ENCODE data around the gene ZNF688.
"Not testable (repeated sequence)": the region's sequence is repeated elsewhere in the genome, so short reads cannot be mapped to it uniquely, and the experiment has no call there.

ZNF688 gene

DNA sequence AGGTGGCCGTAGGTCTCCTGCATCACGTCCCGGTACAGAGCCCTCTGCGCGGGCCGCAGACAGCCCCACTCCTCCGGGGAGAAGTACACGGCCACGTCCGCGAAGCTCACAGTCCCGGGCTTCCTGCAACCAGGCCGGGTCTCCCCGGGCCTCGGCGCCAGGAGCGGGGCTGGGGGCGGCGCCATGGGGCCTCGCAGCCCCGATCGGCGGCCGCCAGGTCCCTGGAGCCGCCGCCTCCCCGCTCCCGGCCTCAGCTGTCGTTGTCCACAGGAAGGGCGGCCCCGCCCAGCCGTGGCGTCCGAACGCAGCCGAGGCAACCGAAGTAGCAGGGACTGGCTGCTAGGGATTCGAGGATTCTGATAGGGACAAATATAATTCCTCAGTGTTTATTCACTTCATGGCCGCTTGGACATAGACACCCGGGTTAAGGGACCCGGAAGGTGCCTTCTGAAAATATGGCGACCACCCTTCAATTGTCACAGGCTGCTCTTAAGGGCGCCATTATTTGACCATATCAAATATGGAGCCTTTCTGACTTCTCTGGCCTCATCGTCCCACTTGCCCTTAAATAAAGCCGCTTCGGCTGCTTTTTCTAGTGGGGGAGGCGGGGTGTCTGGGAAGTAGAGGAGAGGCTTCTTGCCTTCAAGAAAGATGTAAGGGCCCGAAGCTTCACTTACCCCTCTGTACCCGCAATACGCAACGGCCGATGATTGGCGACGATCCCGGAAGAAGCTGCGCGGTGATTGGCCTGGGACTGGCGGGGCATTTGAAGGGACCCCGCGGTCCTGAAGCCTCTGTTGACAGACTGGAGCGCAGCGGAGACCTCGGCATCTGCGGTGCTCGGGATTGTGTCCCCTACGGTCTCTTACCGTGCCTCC lies at the start of gene ZNF688:
ZNF688 (minus strand) TSS at position 270 of the 878 bp plus-strand sequence; CDS start at position 185, 85 bp downstream.
- DNase-seq: peak; percentile 92

DNA sequence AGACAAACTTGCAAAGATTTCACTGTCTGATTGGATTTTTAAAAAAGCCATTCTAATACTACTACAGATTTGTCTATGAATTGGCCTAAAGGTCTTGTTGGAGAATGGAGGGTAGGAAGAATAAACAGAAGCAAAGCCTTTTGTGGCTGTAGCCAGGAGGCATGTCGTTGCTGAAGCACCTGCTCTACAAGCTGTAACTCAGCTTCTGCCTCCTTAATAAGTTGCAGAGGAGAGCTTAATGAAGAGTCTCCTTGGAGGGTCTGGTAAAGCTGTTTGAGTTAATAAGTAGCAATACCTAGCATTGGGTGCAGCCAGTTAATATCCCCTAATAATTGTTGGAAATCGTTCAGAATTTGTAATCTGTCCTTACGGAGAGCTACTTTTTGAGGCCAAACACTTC lies 48.7 kb upstream of the ZNF688 start:
- no peak for DNase-seq

GRCh38 chr16:30619638-30620037 lies 48.1 kb upstream of the ZNF688 start:
- DNase-seq: no peak

DNA sequence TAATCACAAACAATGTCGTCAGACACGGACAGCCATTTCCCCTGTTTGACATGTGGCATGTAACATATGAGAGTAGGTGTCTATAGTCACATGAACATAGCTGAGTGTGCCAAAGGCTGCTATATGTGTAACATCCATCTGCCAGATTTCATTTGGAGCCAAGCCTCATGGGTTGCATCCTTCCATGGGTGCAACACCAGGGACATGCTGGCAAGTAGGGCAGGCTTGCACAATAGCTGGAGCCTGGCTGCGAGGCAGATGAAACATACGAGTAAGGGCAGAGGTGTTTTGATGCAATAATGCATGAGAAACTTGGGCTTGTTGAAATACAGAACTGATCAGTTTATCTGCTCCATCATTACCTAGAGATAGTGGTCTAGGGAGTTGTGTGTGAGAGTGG lies 47.7 kb upstream of the ZNF688 start:
- DNase-seq: no peak

GRCh38 chr16:30615358-30616091 lies 44.0 kb upstream of the ZNF688 start:
- no peak for DNase-seq

GRCh38 chr16:30609926-30610839 lies 38.7 kb upstream of the ZNF688 start, which contains the start of gene ZNF689:
ZNF689 (minus strand) TSS chr16:30610389; CDS start chr16:30610041, 348 bp downstream.
- peak; percentile 96 for DNase-seq

DNA sequence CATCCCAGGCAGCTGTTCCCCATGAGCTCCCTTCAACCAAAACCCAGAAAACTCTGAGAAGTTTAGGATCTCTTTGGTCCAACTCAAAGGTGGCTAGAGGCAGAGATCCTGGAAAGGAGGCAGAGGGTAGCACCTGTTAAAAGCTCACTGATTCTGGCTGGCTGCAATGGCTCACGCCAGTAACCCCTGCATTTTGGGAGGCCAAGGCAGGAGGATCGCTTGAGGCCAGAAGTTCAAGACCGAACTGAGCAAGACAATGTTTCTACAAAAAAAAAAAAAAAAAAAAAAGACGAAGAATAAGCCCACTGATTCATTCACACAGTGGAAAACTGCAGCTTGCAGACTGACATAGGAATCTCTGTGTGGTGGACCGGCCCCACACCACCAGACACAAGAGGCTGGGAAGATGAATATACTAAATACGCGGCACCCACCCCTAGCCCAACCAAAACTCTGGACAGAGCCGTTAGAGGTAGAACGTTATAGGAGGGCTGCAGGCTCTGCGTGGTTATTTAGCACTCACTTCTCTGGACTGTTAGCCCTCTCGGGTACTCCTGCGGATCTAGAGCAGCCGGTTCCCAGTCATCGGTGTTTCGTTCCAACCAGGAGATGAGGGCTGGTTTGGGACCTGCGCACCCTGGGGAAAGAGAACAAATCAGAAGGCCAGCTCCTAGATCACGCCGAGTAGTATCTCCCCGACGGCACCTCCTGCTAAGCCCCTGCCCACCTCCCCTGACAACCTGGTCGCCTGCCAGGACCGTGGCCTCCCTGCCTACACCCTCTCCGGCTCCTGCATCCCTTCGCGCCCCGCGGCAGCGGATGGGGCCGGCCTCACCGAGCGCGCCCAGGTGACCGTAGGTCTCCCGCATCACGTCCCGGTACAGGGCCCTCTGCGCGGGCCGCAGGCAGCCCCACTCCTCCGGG lies 37.8 kb upstream of the ZNF688 start:
- DNase-seq: no peak

DNA sequence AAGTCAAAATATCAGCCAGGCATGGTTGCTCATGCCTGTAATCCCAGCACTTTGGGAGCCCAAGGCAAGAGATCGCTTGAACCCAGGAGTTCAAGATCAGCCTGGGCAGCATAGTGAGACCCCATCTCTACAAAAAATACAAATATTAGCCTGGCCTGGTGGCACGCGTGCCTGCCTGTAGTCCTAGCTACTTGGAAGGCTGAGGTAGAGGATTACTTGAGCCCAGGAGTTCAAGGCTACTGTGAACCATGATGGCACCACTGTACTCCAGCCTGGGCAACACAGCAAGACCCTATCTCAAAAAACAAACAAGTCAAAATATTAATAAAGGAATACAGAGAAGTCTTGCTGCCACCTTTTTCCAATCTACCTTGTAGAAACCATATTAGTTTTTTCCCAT lies 34.5 kb upstream of the ZNF688 start:
- DNase-seq: no peak

- no peak for DNase-seq
Measured at GRCh38 chr16:30605158-30605557, 33.6 kb upstream of the ZNF688 start.

DNA sequence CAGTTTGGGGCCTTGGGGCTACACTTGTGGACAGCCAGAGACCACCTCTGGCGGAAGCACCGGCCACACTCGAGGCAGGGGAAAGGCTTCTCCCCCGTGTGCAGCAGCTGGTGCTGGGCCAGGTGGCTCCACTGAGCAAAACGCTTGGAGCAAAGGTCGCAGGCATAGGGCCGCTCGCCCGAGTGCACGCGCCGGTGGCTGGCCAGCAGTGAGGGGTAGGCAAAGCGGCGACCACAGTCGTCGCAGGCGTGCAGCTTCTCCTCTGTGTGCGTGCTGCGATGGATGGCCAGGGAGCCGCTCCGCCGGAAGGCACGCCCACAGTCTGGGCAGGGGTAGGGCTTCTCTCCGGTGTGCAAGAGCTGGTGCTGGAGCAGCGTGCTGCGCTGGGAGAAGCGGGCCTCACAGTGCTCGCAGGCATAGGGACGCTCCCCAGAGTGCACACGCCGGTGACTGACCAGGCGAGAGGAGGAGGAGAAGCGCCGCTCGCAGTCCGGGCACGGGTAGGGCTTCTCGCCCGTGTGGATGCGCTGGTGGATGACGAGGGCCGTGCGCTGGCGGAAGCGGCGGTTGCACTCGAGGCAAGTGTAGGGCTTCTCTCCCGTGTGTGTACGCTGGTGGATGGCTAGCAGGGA lies 32.9 kb upstream of the ZNF688 start:
- DNase-seq: no peak

GRCh38 chr16:30603945-30604315 lies 32.4 kb upstream of the ZNF688 start:
- no peak for DNase-seq

- no peak for DNase-seq
Measured at GRCh38 chr16:30602616-30603277, 31.2 kb upstream of the ZNF688 start.

- no peak for DNase-seq
Measured at GRCh38 chr16:30601966-30602365, 30.5 kb upstream of the ZNF688 start.

DNA sequence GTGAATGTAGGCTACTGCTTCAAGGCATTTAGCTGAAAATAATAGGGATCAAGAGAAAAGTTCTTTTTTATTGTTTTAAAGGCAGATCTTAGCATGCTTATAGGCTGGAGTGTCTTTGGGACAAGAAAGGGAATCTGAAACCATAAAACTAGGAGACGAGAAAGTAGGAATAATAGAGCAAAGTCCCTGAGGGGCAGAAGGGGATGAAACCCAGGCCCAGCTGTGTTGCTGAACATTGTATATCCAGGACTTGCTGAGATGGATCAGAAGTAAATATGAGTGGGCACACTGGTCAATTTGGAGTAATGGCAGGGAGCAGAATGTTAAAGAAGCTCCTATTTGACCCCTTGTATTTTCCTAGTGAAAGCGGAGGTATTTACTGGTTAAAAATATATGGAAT lies 29.4 kb upstream of the ZNF688 start:
- no peak for DNase-seq

DNA sequence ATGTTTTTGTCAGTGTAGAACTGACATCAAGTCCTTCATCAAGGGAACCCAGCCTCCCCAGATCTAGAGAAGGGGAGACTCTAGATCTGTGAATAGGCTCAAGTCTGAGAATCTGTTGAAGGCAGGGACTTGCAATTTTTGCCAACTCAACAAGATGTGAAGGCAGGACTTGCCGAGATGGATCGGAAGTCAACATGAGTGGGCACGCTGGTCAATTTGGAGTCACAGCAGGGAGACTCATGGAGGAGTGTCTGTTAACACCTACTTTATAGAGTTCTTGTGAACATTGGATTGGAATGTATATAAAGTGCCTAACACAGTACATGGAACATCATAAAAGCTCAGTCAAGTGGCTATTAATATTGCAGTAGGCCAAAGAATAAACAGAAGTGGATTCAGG lies 28.7 kb upstream of the ZNF688 start:
- DNase-seq: no peak

DNA sequence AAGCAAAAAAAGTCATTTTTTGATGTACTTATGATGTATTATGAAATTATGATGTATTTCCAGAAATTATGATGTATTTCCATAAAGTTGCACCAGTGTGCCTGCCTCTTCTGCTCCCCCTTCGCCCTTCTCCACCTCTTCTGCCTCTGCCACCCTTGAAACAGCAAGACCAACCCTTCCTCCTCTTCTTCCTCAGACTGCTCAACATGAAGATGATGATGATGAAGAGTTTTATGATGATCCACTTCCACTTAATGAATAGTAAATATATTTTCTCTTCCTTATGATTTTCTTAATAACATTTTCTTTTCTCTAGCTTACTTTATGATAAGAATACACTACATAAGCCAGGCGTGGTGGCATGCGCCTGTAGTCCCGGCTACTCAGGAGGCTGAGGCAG lies 21.4 kb upstream of the ZNF688 start:
- no peak for DNase-seq

GRCh38 chr16:30590869-30591268 lies 19.4 kb upstream of the ZNF688 start:
- not testable (repeated sequence) for DNase-seq

GRCh38 chr16:30589582-30589981 lies 18.1 kb upstream of the ZNF688 start:
- DNase-seq: not testable (repeated sequence)

DNA sequence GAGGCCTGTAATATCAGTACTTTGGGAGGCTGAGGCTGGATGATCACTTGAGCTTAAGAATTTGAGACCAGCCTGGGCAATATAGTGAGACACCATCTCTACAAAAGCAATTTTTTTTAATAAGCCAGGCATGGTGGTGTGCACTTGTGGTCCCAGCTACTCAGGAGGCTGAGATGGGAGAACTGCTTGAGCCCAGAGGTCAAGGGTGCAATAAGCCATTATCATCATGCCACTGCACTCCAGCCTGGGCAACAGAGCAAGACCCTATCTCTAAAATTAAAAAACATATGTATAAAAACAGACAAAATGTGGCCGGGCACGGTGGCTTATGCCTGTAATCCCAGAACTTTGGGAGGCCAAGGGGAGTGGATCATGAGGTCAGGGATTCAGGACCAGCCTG lies 17.1 kb upstream of the ZNF688 start:
- no peak for DNase-seq

DNA sequence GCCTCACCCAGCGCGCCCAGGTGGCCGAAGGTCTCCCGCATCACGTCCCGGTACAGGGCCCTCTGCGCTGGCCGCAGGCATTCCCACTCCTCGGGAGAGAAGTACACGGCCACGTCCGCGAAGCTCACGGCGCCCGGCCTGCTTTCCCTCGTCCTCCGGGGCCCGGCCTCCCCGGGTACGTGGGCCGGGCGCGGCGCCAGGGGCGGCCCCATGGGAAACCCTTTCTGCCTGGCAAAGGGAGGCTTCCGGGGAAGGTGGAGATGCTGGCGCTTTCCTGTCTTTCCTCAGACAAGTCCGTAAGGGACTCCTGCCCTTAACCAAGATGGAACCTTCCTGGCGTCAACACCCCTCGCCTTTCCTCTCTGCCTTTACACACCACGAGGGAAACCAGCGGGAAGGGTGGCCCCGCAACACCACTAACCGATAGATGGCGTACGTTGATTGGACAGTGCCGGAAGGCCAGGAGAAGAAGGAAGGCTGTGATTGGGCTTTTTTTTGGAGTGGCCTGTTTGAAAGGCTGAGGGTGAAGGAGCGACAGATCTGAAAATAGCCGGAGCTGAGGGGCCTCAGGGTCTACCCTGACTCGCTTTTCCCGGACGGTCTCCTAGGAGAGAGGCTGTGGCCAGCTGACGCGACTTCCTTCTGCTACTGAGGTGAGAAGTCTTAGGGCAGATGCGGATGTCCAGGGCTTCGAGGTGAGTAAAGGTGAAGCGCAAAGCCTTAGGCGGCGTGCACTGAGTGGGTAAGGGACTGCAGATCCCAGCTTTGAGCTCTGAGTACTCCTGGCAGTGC lies 14.1 kb upstream of the ZNF688 start, which contains the start of gene ZNF785:
ZNF785 (minus strand) TSS at position 298 of the 792 bp plus-strand sequence; CDS start at position 212, 86 bp downstream.
- no peak for DNase-seq
